HEK293T (cell line): ENCODE measurements around the gene COQ6.

Experiments
- BHLHE40 ChIP-seq: fragments of 450-650 bp; IDR thresholded peaks from 2 replicates; pipeline ENCODE4 v1.6.1; 2016; ENCODE audit warnings: mild to moderate bottlenecking, moderate library complexity, borderline replicate concordance
- LEF1 ChIP-seq: fragments of 450-650 bp; IDR thresholded peaks from 2 replicates; pipeline ENCODE4 v1.6.1; 2017; ENCODE audit warnings: mild to moderate bottlenecking, borderline replicate concordance
- SP1 ChIP-seq: fragments of 450-650 bp; IDR thresholded peaks from 2 replicates; pipeline ENCODE4 v1.6.1; 2017

DNA sequence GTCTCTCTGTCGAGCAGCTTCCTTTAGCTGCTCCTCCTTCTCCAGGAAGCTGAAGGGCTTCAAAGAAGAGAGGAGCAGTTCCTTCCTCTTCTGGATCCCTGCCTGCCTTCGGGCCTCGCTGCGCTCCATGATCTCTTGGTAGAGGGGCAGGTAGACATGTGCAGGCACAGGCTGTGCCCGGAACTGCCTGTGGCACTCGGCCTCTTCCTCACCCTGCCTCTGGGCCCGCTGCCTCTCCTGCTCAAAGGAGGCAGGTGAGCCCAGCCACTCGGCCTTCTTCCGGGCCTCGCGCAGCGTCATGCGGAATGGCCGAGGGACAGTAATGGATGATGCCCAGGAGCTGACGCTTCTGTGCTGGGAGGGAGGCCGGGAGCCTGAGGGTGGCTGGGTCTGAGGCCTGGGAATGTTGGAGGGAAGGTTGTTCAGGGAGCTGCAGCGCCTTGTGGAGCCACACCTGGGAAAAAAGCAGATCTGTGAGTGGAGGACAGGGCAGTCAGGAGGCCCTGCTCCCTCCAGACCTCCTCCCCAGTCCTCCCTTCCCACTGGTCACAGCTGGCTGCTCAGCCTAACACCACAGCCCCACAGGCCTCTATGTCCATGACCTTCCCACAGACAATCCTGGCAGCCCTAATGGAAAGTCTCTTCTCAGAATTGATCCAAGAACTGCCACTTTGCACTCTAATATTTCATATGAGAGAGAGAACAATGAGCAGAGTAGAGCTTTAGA is 5.5 kb upstream of the COQ6 start:
- TF ChIP-seq SP1 (no peak), BHLHE40 (no peak), LEF1 (no peak)
